Measurements from ENCODE around the gene KRT73.

DNA sequence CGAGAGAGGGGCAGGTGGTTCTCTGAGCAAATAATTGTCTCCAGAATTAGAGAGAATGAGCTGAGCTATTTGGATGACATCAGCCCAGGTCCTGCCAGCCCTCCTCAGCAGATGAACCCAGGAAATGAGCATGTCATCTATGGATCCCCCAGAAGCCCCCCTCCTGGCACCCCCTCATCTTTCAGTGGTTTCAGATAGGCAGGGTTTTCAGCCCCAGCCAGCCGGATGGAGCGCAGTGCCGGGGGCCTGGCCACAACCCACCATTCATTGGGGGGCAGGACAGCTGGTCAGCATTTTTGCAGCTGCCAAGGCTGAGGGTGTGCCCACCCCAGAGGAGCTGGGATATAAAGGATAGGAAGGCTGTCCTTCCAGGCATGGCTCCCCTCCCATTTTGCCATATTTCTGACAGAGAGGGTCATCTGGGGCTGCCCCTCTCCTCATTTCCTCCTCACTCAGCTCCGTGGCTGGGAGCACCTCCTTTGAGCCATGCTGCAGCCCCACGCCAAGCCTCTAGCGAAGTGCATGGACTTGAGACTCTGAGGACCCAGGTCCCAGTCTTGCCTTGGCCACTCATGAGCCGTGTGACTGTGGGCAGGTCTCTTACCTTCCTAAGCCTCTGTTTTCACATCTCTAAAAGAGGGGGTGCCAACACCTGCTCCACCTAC is 59.4 kb downstream of the KRT73 start:
- no peak for TF ChIP-seq EP300 (IDR thresholded peaks at IDR 0.05; ENCODE audit: borderline replicate concordance in 1 of 2, low read depth in 2 of 2, low read length in 2 of 2)
- TF ChIP-seq SIN3A (conservative IDR thresholded peaks at IDR 0.05 in 1 of 2, IDR thresholded peaks at IDR 0.05 in 1 of 2; ENCODE audit: low read depth in 1 of 2, low read length in 2 of 2), result no peak
- TF ChIP-seq, protein P1, sequence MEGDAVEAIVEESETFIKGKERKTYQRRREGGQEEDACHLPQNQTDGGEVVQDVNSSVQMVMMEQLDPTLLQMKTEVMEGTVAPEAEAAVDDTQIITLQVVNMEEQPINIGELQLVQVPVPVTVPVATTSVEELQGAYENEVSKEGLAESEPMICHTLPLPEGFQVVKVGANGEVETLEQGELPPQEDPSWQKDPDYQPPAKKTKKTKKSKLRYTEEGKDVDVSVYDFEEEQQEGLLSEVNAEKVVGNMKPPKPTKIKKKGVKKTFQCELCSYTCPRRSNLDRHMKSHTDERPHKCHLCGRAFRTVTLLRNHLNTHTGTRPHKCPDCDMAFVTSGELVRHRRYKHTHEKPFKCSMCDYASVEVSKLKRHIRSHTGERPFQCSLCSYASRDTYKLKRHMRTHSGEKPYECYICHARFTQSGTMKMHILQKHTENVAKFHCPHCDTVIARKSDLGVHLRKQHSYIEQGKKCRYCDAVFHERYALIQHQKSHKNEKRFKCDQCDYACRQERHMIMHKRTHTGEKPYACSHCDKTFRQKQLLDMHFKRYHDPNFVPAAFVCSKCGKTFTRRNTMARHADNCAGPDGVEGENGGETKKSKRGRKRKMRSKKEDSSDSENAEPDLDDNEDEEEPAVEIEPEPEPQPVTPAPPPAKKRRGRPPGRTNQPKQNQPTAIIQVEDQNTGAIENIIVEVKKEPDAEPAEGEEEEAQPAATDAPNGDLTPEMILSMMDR (IDR thresholded peaks at IDR 0.05; ENCODE audit: control extremely low read depth in 1 of 3, insufficient read depth in 1 of 3, low read depth in 1 of 3, low read length in 3 of 3), result no peak
- no peak for TF ChIP-seq KDM5A (IDR thresholded peaks at IDR 0.05; ENCODE audit: low read length)
- TF ChIP-seq EZH2 (IDR thresholded peaks at IDR 0.05; ENCODE audit: low read depth, low read length, severe bottlenecking), result no peak
- no peak for TF ChIP-seq POLR2A (IDR thresholded peaks at IDR 0.05; ENCODE audit: control extremely low read depth in 1 of 2, low read depth in 2 of 2, low read length in 2 of 2)
- TF ChIP-seq CREB1 (IDR thresholded peaks at IDR 0.05), result no peak
- TF ChIP-seq PHF8 (conservative IDR thresholded peaks at IDR 0.05; ENCODE audit: low read depth, low read length), result no peak
- TF ChIP-seq ZNF274 (IDR thresholded peaks at IDR 0.05; ENCODE audit: borderline replicate concordance, extremely low read depth, low read length), result no peak

Data from H1 (cell line).